GM21367 (cell line): Measurements from ENCODE around the gene PTPN5.
"Not testable (repeated sequence)": the region's sequence is repeated elsewhere in the genome, so short reads cannot be mapped to it uniquely, and the experiment has no call there.

Experiments used
- ATAC-seq: cut with Tn5 transposase; IDR thresholded peaks from one replicate; pipeline ENCODE4 v1.9.1; 2021; ENCODE audit not compliant: unreplicated experiment

Gene PTPN5

GRCh38 chr11:18791207-18791968 is at the start of gene PTPN5:
Gene PTPN5 (minus strand): TSS chr11:18791798. CDS start chr11:18771958, 19,840 bp downstream.
- ATAC-seq, result no peak

DNA sequence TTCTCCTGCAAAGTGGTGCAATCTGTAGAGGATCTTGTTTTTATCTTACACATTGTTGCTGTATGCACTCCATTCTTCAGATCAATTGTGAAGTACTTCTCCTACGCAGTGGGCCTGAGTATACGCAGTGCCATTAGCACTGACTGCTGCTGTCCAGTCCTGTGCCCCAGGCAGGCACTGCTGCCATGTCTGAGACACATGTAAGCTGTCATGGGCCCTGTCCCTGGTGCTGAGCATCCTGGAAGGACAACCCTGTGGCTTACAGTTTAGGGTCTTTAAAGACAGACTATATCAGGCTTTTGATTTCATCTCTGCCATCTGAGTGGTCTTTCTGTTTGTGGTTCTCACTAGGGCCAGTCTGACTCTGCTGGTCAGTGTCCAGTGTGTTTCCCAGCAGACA is 44.8 kb upstream of the PTPN5 start:
- no peak for ATAC-seq

GRCh38 chr11:18834754-18835466 is 43.3 kb upstream of the PTPN5 start:
- ATAC-seq, result no peak

DNA sequence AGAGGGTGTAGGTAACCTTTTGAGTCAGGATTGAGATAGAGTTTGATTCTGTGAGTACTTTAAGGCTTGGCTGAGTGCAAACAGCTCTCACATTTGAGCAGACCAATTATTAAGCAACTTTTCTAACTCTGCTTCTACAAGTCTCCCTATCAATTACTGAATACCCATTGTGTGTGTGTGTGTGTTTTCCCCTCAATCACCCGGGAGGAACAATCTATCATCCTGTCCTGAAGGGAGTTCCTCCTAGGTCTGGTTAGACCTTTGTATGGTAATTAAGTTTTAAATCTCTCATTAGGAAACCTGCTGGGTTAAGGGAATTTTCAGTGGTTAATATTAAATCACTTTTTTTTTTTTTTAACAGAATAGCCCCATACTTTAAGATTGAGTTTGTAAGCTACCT is 28.6 kb upstream of the PTPN5 start:
- not testable (repeated sequence) for ATAC-seq

DNA sequence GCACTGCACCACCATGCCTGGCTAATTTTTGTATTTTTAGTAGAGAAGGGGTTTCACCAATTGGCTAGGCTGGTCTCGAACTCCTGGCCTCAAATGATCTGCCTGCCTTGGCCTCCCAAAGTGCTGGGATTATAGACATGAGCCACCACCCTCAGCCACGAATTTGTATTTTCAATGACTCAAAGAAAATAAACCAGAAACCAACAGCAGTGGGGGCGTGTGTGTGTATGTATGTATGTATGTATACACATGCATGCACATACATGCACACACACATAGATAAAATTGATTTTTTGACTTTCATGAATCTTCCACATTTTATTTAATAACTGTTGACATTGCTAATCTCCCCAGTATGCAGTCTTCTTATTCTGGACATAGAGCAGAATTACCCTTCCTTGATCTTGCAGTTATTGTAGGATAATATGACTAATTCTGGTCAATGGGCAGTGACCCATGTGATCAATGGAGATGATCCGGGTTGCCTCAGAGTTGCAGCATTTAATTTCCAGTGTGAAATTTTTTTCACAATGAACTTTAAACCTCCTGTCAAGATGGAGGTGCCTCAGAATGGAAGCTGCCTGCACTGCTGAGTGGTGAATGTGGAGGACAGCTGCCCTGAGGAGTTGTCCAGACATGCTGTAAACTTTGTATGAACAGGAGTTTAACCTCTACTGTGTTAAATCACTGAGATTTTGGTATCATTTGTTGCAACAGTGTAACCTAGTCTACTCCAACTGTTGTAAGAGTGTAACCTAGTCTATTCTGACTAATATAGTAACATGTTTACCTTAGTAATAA is 12.8 kb upstream of the PTPN5 start:
- no peak for ATAC-seq

GRCh38 chr11:18802381-18803257 is 11.0 kb upstream of the PTPN5 start:
- peak; percentile 55 for ATAC-seq

- ATAC-seq, result no peak
Observed at GRCh38 chr11:18798799-18799469, 7.3 kb upstream of the PTPN5 start.

DNA sequence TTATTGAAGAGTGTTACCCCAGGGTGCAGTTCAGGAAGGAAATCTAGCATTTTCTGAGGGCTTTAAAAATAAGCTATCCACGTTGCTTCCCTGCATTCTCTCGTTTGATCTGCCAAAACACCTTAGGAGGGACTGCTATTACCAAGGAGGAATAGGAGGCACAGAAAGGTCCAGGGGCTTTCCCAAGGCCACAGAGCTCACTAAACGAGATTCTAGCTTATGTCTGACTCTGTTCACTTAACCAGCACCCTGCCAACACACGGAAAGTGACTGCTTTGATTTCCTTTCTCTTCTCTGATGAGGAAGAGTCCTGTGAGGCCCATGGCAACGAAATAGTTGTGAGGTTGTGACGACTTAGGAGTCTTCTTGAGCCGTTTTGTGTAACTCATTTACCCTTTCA is 3.4 kb upstream of the PTPN5 start:
- ATAC-seq, result no peak

- ATAC-seq, result no peak
Observed at GRCh38 chr11:18792827-18793226, 1.2 kb upstream of the PTPN5 start.

DNA sequence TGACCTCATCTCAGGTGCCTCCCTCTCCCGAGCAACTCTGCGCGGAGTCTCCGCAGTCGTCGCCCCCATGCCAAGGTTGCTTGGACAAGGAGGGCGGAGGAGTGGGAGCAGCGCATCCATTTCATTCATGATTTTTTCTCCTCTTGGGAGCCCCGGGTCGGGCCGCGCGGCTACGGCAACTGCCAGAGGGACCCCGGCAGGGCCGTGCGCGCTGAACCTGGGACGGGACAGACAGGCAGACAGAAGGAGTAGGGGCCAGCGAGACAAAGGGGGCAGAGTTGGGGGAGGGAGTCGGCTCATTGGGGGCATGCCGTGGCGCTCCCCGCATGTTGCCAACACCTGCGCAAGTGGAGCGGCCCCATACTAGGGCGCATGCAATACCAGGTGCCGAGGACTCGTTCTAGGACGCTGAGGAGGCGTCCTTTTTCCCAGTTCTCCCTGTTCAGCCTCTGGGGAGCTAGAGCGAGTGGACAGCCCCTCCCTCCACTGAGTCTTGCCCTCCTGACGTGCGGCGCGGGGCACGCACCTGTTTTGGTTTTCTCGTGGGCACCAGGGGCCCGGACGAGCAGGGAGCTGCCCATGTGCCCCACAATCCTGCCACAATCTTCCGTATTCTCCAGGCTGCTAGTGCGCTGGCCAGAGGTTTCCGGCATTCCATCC is 501 bp upstream of the PTPN5 start:
- ATAC-seq, result no peak

GRCh38 chr11:18790883-18791206 is 753 bp downstream of the PTPN5 start:
- ATAC-seq, result no peak

DNA sequence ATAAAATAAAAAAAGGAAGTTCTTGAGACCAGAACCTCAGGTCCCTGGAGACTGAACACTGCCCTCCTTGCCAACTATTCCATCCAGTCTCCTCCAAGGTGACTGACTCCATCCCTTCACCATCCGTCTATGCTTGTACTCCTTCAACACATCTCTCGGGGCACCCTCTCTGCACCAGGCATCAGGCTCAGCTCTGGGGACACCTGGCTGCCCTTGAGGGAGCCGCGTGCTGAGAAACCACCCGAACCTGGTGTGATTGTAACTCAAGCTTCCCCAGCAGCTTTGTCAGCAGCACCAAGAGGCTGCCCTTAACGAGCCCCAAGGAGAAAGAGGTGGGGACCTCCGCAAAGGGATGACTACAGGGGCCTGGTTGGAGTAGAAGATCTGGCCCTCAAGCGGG is 1.7 kb downstream of the PTPN5 start:
- no peak for ATAC-seq

- no peak for ATAC-seq
Observed at GRCh38 chr11:18785411-18785810, 6.2 kb downstream of the PTPN5 start.

GRCh38 chr11:18780896-18781295 is 10.7 kb downstream of the PTPN5 start:
- no peak for ATAC-seq

DNA sequence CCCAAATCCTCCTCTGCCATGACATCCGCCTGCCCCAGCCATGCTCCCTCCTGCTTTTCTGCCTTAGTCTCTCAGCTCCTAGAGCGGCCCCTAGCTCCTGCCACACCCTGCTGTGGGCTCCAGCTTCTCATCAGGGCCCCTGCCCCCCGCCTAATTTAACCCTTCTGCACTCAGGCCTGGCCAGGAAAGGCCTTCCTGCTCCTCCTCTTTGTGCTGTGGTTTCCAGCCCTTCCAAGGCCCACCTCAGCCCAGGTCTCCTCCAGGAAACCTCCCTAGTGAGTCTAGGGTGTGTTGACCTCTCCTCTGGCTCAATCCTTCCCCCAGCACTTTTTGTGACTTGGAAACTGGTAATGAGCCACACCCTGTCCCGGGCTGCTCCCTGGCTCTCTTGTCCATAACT is 11.3 kb downstream of the PTPN5 start:
- ATAC-seq, result no peak

DNA sequence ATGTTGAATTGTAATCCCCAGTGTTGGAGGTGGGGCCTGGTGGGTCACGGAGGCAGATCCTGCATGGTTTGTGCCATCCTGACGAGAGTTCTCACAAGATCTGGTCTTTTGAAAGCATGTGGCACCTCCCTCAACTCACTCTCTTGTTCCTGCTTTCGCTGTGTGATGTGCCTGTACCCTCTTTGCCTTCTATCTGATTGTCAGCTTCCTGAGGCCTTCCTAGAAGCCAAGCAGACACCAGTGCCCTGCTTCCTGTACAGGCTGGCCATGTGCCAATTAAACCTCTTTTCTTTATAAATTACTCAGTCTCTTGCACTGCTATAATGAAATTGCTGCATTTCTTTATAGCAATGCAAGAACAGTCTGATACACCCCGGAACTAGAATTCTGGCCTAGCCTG is 13.1 kb downstream of the PTPN5 start:
- ATAC-seq, result no peak

DNA sequence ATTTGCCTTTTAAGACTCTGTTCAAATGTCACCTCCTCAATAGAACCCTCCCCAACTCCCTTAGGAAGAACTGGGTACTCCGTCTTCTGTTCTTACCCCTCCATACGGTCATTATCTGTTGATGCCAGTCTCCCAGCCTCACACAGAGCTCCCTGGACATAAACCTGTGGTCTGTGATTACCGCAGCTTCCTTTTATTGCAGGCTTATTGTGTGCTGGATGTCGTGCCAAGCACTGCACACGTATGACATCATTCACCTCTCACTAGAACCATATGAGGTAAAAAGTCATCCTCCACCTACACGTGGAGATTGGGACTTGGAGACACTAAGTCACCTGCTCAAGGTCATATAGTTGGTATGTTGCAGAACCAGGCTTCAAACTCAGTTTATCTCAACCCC is 15.3 kb downstream of the PTPN5 start:
- no peak for ATAC-seq

GRCh38 chr11:18775492-18776292 is 15.9 kb downstream of the PTPN5 start:
- ATAC-seq, result peak; percentile 82

DNA sequence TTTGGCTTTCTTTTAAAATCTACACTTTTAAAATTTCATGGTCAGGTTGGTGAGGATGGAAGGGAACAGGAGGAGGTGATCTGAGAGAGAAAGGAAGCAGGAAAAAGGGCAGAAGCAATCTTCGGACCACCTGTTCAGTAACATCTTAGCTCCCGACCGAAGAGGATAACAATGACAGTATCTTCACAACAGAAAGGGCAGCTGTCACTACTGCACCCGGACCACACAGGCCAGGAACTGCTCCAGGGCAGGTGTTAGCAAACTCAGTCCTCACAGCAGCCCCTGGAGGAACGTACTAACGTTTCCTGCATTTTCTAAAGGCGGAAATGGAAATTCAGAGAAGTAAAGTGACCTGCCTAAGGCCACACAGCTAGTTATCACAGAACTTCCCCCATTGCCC is 16.8 kb downstream of the PTPN5 start:
- no peak for ATAC-seq
